Adrenal gland (tissue), 5 donors: ENCODE measurements around the gene NAA16.

Source experiments
- CTCF ChIP-seq, 6 experiments: fragments of 450-650 bp in 4 of 6; fragments of 200-600 bp in 2 of 6; sonication (generic) in 1 of 6; IDR thresholded peaks; 1 replicate in 5 of 6; 2 replicates in 1 of 6; pipeline versions ENCODE4 v1.5.1 to v1.8.0; 2016 to 2021; ENCODE audit warnings: antibody characterized with exemption in 6 of 6, mild to moderate bottlenecking in 2 of 6, moderate library complexity in 1 of 6
- POLR2A ChIP-seq, 2 donors: fragments of 450-650 bp; IDR thresholded peaks; one replicate each; pipeline ENCODE4 v1.6.1; 2017; ENCODE audit warnings: antibody characterized with exemption in 2 of 2, mild to moderate bottlenecking in 2 of 2, moderate library complexity in 1 of 2
- donor health status: DM: no; HTN: no; CAD: no.

DNA sequence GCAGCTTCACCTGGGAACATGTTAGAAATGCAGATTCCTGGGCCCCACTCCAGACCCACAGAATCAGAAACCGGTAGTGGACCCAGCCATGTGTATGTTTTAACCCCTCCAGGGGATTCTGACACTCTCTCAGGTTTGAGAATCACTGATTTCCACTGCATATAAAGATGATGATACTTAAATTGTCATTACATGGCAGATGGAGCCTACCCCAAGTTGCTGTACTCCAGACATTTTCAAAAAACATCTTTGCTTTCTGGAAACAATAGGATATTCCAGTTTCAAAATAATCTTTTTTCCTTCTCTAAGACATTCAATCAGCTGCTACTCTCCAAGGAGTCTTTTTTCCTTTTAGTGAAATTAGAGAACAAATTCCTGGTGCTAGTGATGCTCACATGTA is 97.7 kb downstream of the NAA16 start:
- no peak for TF ChIP-seq CTCF (IDR thresholded peaks at IDR 0.05)
- TF ChIP-seq POLR2A (IDR thresholded peaks at IDR 0.05): no peak
